Osteoblast (primary cell): ENCODE results near the gene ARMH3. TPM values are rescaled to one million over a fixed set of nuclear protein-coding genes. Genes with fewer than 3 reads are reported as not detected.

Source experiments
- DNase-seq: peaks from one replicate; pipeline ENCODE4 v3.0.0; 2011; ENCODE audit warnings: low spot score, mixed read lengths; ENCODE audit not compliant: insufficient read length; ENCODE audit errors: missing footprints
- H2AFZ ChIP-seq: 2 replicates; pipeline ENCODE4 v1.6.0; 2011; ENCODE audit warnings: mild to moderate bottlenecking, low read length
- H3K27ac ChIP-seq: 2 replicates; pipeline ENCODE4 v1.5.1; 2011; ENCODE audit warnings: mild to moderate bottlenecking, low read depth, low read length, moderate library complexity
- H3K27me3 ChIP-seq: 2 replicates; pipeline ENCODE4 v1.6.0; 2012; ENCODE audit warnings: mild to moderate bottlenecking, control low read depth, inconsistent platforms, low read length, moderate library complexity; ENCODE audit not compliant: insufficient read depth
- H3K36me3 ChIP-seq: 2 replicates; pipeline ENCODE4 v1.5.1; 2011; ENCODE audit warnings: mild to moderate bottlenecking, low read length, control low read depth, moderate library complexity; ENCODE audit not compliant: insufficient read depth
- H3K4me1 ChIP-seq: 2 replicates; pipeline ENCODE4 v1.5.1; 2011; ENCODE audit warnings: mild to moderate bottlenecking, low read length, control low read depth, moderate library complexity; ENCODE audit not compliant: insufficient read depth
- H3K4me2 ChIP-seq: 2 replicates; pipeline ENCODE4 v1.6.0; 2011; ENCODE audit warnings: mild to moderate bottlenecking, low read length; ENCODE audit not compliant: insufficient read depth
- H3K4me3 ChIP-seq: fragments of 200-600 bp; sonication (generic); 3 replicates; pipeline ENCODE4 v1.5.1; 2012; ENCODE audit warnings: mild to moderate bottlenecking, low read length, inconsistent platforms; ENCODE audit not compliant: insufficient read depth
- H3K79me2 ChIP-seq: 2 replicates; pipeline ENCODE4 v1.6.0; 2012; ENCODE audit warnings: mild to moderate bottlenecking, low read length, control low read depth, inconsistent platforms; ENCODE audit not compliant: insufficient read depth
- H3K9me3 ChIP-seq: 2 replicates; pipeline ENCODE4 v1.5.1; 2011; ENCODE audit warnings: low read depth, low read length, control low read depth
- H4K20me1 ChIP-seq: 2 replicates; pipeline ENCODE4 v1.6.0; 2012; ENCODE audit warnings: mild to moderate bottlenecking, low read length, control low read depth; ENCODE audit not compliant: insufficient read depth
- total RNA-seq: library from RNA; depleted of rRNA; stranded (reverse); fragments of >200 nt; gene quantifications from 2 replicates; pipeline ENCODE4 v1.2.3, GENCODE V29; 2012
- TF ChIP-seq, protein P1 (sequence below): IDR thresholded peaks from 2 replicates; pipeline ENCODE4 v1.5.1; 2011; ENCODE audit warnings: mild to moderate bottlenecking, low read depth, low read length, moderate library complexity; ENCODE audit errors: extremely low read depth

Gene ARMH3
- total RNA-seq, 1 donor, result 9.4 TPM

DNA sequence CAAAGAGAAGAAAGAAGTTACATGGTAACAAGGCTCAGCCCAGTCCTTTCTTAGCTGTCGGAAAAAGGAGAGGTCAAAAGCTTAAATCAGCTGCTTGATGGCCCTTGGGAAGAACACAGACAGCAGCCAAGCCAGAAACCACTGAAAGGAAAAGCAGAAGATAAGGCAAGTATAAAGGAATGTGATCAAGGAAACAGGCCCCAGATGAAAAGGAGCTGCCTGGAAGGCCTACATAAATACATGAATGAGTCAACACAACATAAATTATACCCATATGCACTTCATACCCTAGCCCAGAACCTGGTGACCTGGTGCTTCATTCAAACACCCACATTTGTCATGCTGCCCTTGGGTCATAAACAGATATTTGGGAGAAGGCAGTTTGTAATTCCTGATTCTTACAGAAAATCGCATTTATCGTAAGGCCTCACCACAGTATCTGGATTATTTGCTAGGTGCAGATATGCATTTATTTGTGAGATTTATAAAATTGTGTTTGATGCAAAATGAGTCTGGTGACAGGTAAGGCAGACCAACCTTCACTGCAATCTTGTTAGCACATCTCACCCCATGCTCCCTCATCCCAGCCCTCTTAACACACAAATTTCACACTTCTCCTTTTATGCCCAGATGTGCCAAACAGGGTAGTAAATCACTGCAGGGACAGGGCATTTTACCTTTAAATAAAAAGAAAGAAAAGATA, 117.5 kb downstream of the ARMH3 start:
- Histone ChIP-seq H3K4me2 (peak overlapping the region; percentile 56), H3K27ac (peak overlapping the region; percentile 87), H3K79me2 (peaks cover 2% of the 10 kb centered on the region), H3K4me1 (peaks cover 45% of the 10 kb centered on the region), H4K20me1 (no peaks in the 10 kb centered on the region), H3K9me3 (no peaks in the 10 kb centered on the region), H2AFZ (no peak overlapping the region), H3K27me3 (no peaks in the 10 kb centered on the region), H3K36me3 (no peaks in the 10 kb centered on the region), H3K4me3 (no peak overlapping the region)
- DNase-seq, result peak; percentile 56
- TF ChIP-seq, protein P1, sequence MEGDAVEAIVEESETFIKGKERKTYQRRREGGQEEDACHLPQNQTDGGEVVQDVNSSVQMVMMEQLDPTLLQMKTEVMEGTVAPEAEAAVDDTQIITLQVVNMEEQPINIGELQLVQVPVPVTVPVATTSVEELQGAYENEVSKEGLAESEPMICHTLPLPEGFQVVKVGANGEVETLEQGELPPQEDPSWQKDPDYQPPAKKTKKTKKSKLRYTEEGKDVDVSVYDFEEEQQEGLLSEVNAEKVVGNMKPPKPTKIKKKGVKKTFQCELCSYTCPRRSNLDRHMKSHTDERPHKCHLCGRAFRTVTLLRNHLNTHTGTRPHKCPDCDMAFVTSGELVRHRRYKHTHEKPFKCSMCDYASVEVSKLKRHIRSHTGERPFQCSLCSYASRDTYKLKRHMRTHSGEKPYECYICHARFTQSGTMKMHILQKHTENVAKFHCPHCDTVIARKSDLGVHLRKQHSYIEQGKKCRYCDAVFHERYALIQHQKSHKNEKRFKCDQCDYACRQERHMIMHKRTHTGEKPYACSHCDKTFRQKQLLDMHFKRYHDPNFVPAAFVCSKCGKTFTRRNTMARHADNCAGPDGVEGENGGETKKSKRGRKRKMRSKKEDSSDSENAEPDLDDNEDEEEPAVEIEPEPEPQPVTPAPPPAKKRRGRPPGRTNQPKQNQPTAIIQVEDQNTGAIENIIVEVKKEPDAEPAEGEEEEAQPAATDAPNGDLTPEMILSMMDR, result no peak

DNA sequence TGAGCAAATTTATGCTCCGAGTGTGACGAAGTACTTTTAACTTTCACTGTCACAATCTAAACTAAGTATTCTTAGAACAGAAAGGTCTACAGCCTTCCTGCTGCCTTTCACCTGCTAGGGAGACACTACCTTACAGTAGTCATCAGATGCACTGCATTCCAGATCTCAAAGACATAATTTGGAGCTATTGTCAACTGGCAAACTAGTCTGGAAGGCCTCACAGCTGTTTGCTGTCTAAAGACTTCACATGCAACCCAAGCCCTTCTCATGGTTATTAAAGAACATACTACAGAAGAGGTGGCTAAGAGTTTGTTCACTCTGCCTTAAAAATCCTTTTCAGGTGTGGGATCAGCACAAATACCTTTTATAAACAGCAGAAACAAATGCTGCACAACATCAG, 120.5 kb downstream of the ARMH3 start:
- DNase-seq, result no peak
- no peak overlapping the region for H2AFZ ChIP-seq
- TF ChIP-seq, protein P1, result no peak
- no peaks in the 10 kb centered on the region for H3K36me3 ChIP-seq
- no peaks in the 10 kb centered on the region for H3K27me3 ChIP-seq
- no peaks in the 10 kb centered on the region for H3K79me2 ChIP-seq
- no peak overlapping the region for H3K4me2 ChIP-seq
- peaks cover 28% of the 10 kb centered on the region for H3K4me1 ChIP-seq
- no peaks in the 10 kb centered on the region for H3K9me3 ChIP-seq
- no peaks in the 10 kb centered on the region for H4K20me1 ChIP-seq
- no peak overlapping the region for H3K27ac ChIP-seq
- H3K4me3 ChIP-seq, result no peak overlapping the region

DNA sequence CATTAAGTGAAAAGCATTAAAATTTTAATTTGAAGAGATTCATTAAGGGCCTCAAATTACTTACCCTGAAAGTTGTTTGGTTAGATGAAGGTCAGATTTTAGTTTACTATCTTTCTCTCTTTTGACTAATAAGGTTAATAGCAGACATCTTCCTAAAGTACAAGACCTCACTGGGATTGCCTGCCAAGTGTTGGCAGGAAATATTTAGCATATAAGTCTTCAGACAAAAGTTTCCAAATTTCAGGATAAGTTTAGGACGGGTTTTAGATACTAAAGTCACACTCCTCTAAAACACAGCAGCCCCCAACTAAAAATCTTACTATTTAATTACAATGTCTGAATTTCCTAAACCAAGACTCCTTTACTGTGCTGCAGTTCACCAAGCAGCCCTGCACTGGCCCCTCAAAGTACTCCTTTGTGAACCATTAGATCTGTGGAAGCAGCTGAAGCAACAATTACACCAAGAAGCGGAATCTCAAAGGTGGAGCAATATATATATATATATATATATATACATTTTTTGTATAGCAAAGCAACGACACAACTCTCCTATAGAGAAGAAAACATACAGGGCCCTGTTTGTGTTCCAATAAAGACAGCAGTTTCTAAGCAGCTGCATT, 121.2 kb downstream of the ARMH3 start:
- H3K4me2 ChIP-seq, result no peak overlapping the region
- peaks cover 22% of the 10 kb centered on the region for H3K4me1 ChIP-seq
- TF ChIP-seq, protein P1, result no peak
- no peak overlapping the region for H3K27ac ChIP-seq
- no peaks in the 10 kb centered on the region for H3K27me3 ChIP-seq
- no peaks in the 10 kb centered on the region for H3K9me3 ChIP-seq
- no peaks in the 10 kb centered on the region for H4K20me1 ChIP-seq
- no peak overlapping the region for H3K4me3 ChIP-seq
- DNase-seq, result no peak
- H3K36me3 ChIP-seq, result no peaks in the 10 kb centered on the region
- no peaks in the 10 kb centered on the region for H3K79me2 ChIP-seq
- H2AFZ ChIP-seq, result no peak overlapping the region

DNA sequence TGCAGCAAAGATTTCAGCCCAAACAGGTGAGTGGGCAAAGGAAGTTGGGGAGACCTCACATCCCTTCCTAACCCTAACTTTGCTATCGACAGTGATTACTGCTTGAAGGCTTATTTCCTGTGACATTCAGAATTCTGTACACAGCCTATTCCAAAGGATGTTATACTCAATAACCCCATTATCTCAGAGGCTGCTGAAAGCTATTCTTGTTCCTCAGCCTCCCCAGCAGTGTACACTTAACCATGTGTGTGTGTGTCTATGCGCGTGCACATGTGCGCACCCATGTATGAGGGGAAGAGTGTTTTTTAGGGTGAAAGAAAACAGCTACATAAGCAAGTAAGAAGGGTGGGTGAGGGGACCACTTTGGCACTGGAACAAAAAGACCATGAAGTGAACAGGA, 122.0 kb downstream of the ARMH3 start:
- TF ChIP-seq, protein P1, result no peak
- Histone ChIP-seq H3K36me3 (no peaks in the 10 kb centered on the region), H3K4me3 (no peak overlapping the region), H3K79me2 (no peaks in the 10 kb centered on the region), H3K4me1 (peaks cover 16% of the 10 kb centered on the region), H3K27ac (no peak overlapping the region), H4K20me1 (no peaks in the 10 kb centered on the region), H2AFZ (no peak overlapping the region), H3K9me3 (no peaks in the 10 kb centered on the region), H3K27me3 (no peaks in the 10 kb centered on the region), H3K4me2 (no peak overlapping the region)
- no peak for DNase-seq
